Naive thymus-derived CD4-positive, alpha-beta T cell (primary cell): ENCODE results near the gene GAPVD1. TPM values are rescaled to one million over a fixed set of nuclear protein-coding genes. Genes with fewer than 3 reads are reported as not detected.

Experiments used
- ATAC-seq: fragments of 150-1000 bp; cut with Tn5 transposase; 2 replicates; pipeline ENCODE4 v1.10.0; 2021; ENCODE audit warnings: mild to moderate bottlenecking, moderate library complexity
- CTCF ChIA-PET: fragments of 350-600 bp; sonication (Branson Sonifier 250); formaldehyde crosslinking; loops from one replicate; lab custom pipeline; 2021; ENCODE audit warnings: antibody characterized with exemption; lab: Charles Lee
- POLR2A ChIA-PET: fragments of 350-600 bp; sonication (Branson Sonifier 250); formaldehyde crosslinking; loops from one replicate; lab custom pipeline; 2021; ENCODE audit warnings: antibody characterized with exemption, inconsistent platforms; lab: Charles Lee
- DNase-seq, 9 donors: peaks; one replicate each; pipeline versions ENCODE4 v3.0.0 to v3.0.0-alpha.2; 2020 to 2022; ENCODE audit warnings: mixed read lengths in 1 of 9
- H3K27ac ChIP-seq: one replicate; pipeline ENCODE4 v1.7.0; 2013; ENCODE audit warnings: mild to moderate bottlenecking, low read depth, low read length, moderate library complexity
- H3K27me3 ChIP-seq, 2 donors: one replicate each; pipeline ENCODE4 v1.7.0; 2013; ENCODE audit warnings: low read length in 2 of 2, mild to moderate bottlenecking in 2 of 2, moderate library complexity in 2 of 2; ENCODE audit not compliant: control insufficient read depth in 2 of 2, insufficient read depth in 2 of 2
- H3K36me3 ChIP-seq, 3 experiments: 1 replicate in 2 of 3; 2 replicates in 1 of 3; pipeline ENCODE4 v1.7.0; 2013; ENCODE audit warnings: low read length in 3 of 3, mild to moderate bottlenecking in 3 of 3, moderate library complexity in 1 of 3; ENCODE audit not compliant: insufficient read depth in 3 of 3, control insufficient read depth in 2 of 3
- H3K4me1 ChIP-seq, 2 donors: one replicate each; pipeline ENCODE4 v1.7.0; 2013; ENCODE audit warnings: low read length in 2 of 2, mild to moderate bottlenecking in 2 of 2, moderate library complexity in 1 of 2; ENCODE audit not compliant: control insufficient read depth in 2 of 2, insufficient read depth in 2 of 2
- H3K4me3 ChIP-seq: 2 replicates; pipeline ENCODE4 v1.7.0; 2013; ENCODE audit warnings: mild to moderate bottlenecking, low read length
- H3K9me3 ChIP-seq, 3 experiments: 1 replicate in 2 of 3; 2 replicates in 1 of 3; pipeline ENCODE4 v1.7.0; 2013; ENCODE audit warnings: low read length in 3 of 3; ENCODE audit not compliant: control insufficient read depth in 2 of 3
- H3K27ac Mint-ChIP-seq, 9 donors: one replicate each; pipeline ENCODE4 v1.8.0; 2020 to 2022; ENCODE audit warnings: mixed read lengths in 9 of 9, mild to moderate bottlenecking in 8 of 9, moderate library complexity in 5 of 9, inconsistent platforms in 2 of 9
- H3K27me3 Mint-ChIP-seq, 5 donors: one replicate each; pipeline ENCODE4 v1.8.0; 2021 to 2022; ENCODE audit warnings: mixed read lengths in 5 of 5, mild to moderate bottlenecking in 1 of 5
- H3K36me3 Mint-ChIP-seq, 5 donors: one replicate each; pipeline ENCODE4 v1.8.0; 2020 to 2022; ENCODE audit warnings: mixed read lengths in 5 of 5, mild to moderate bottlenecking in 3 of 5, inconsistent platforms in 1 of 5
- H3K4me1 Mint-ChIP-seq, 7 donors: one replicate each; pipeline ENCODE4 v1.8.0; 2020 to 2022; ENCODE audit warnings: mixed read lengths in 7 of 7, mild to moderate bottlenecking in 3 of 7, inconsistent platforms in 1 of 7
- H3K4me3 Mint-ChIP-seq, 10 donors: one replicate each; pipeline ENCODE4 v1.8.0; 2020 to 2022; ENCODE audit warnings: mild to moderate bottlenecking in 10 of 10, mixed read lengths in 10 of 10, moderate library complexity in 6 of 10, inconsistent platforms in 2 of 10
- H3K9me3 Mint-ChIP-seq, 11 donors: one replicate each; pipeline ENCODE4 v1.8.0; 2020 to 2022; ENCODE audit warnings: mixed read lengths in 11 of 11, mild to moderate bottlenecking in 4 of 11, inconsistent platforms in 1 of 11, moderate library complexity in 1 of 11
- intact Hi-C, 2 donors: fragments of 100-400 bp; cut with micrococcal nuclease; formaldehyde crosslinking; loops; one replicate each; pipeline ENCODE4 v1.15.1; 2023
- polyA plus RNA-seq, 2 donors: library from polyadenylated mRNA; unstranded; fragments of 300-500 nt; fragmentation: Illumina TruSeq; gene quantifications; one replicate each; pipeline ENCODE4 v1.2.3, GENCODE V29; 2021
- total RNA-seq, 6 experiments: library from RNA in 5 of 6; stranded (reverse) in 5 of 6; gene quantifications; 1 replicate in 5 of 6; 2 replicates in 1 of 6; pipeline ENCODE4 v1.2.3 and lab custom pipeline; 2021 to 2026

GAPVD1 gene
- total and polyA plus RNA-seq, 7 experiments from 2014 or later = 39.6 to 68.9 (median 61.7) TPM

- Mint-ChIP-seq H3K36me3 (peaks cover 0 to 9% (median 3%) of the 10 kb centered on the region in 5 donors), H3K4me3 (no peak overlapping the region), H3K4me1 (peaks cover 4 to 21% (median 7%) of the 10 kb centered on the region in 7 donors), H3K9me3 (no peaks in the 10 kb centered on the region), H3K27me3 (no peaks in the 10 kb centered on the region), H3K27ac (no peak overlapping the region)
- H3K36me3 ChIP-seq = peaks cover 0 to 15% (median 0%) of the 10 kb centered on the region in 3 experiments
- intact Hi-C loops = no loop called here
- no peak overlapping the region for H3K27ac ChIP-seq
- CTCF ChIA-PET = interaction anchor here (0.8 kb wide), 1 partner anchor 31 kb away, joined by 3 read pairs; no protein-coding TSS in a partner anchor
- POLR2A ChIA-PET = interaction anchor here (0.6 kb wide), 1 partner anchor 120 kb away, joined by 3 read pairs; no protein-coding TSS in a partner anchor
- no peak for ATAC-seq
- H3K27me3 ChIP-seq = no peaks in the 10 kb centered on the region
- H3K4me1 ChIP-seq = peaks cover 0 to 3% of the 10 kb centered on the region in 2 donors
- no peaks in the 10 kb centered on the region for H3K9me3 ChIP-seq
- no peak for DNase-seq
- H3K4me3 ChIP-seq = no peak overlapping the region
These were observed 31.5 kb downstream of the GAPVD1 start for GRCh38 chr9:125293134-125293533.

GRCh38 chr9:125295657-125296056 is 34.0 kb downstream of the GAPVD1 start:
- no peak overlapping the region for H3K27ac Mint-ChIP-seq
- no peaks in the 10 kb centered on the region for H3K27me3 Mint-ChIP-seq
- ChIA-PET CTCF (no interaction called here), POLR2A (interaction anchor here (0.7 to 1.5 kb wide), 3 partner anchors 9 to 437 kb away, joined by 3 to 6 read pairs (median 4); partner anchors contain the start of gene HSPA5)
- no peak for DNase-seq
- no peak overlapping the region for H3K4me3 Mint-ChIP-seq
- Histone ChIP-seq H3K27ac (no peak overlapping the region), H3K36me3 (peaks cover 0 to 11% (median 0%) of the 10 kb centered on the region in 3 experiments), H3K27me3 (no peaks in the 10 kb centered on the region), H3K4me1 (peaks cover 0 to 3% of the 10 kb centered on the region in 2 donors), H3K9me3 (no peaks in the 10 kb centered on the region), H3K4me3 (no peak overlapping the region)
- intact Hi-C loops = no loop called here
- ATAC-seq = no peak
- H3K4me1 Mint-ChIP-seq = peaks cover 4 to 22% (median 9%) of the 10 kb centered on the region in 7 donors
- H3K9me3 Mint-ChIP-seq = no peaks in the 10 kb centered on the region
- H3K36me3 Mint-ChIP-seq = peaks cover 0 to 9% (median 3%) of the 10 kb centered on the region in 5 donors

GRCh38 chr9:125296843-125297372 is 35.3 kb downstream of the GAPVD1 start:
- Histone ChIP-seq H3K9me3 (no peaks in the 10 kb centered on the region), H3K4me3 (no peak overlapping the region), H3K36me3 (peaks cover 0 to 16% (median 0%) of the 10 kb centered on the region in 3 experiments), H3K27me3 (no peaks in the 10 kb centered on the region), H3K27ac (no peak overlapping the region), H3K4me1 (no peaks in the 10 kb centered on the region)
- Mint-ChIP-seq H3K27ac (peak overlapping the region in 7 of 9 donors; percentile 10 to 72 (median 36)), H3K9me3 (no peaks in the 10 kb centered on the region), H3K36me3 (peaks cover 0 to 12% (median 5%) of the 10 kb centered on the region in 5 donors), H3K27me3 (no peaks in the 10 kb centered on the region), H3K4me1 (peaks cover 4 to 22% (median 9%) of the 10 kb centered on the region in 7 donors), H3K4me3 (no peak overlapping the region)
- POLR2A ChIA-PET = no interaction called here
- intact Hi-C loops = no loop called here
- CTCF ChIA-PET = interaction anchor here (0.7 kb wide), 1 partner anchor 217 kb away, joined by 3 read pairs; no protein-coding TSS in a partner anchor
- DNase-seq = no peak
- ATAC-seq = no peak

DNA sequence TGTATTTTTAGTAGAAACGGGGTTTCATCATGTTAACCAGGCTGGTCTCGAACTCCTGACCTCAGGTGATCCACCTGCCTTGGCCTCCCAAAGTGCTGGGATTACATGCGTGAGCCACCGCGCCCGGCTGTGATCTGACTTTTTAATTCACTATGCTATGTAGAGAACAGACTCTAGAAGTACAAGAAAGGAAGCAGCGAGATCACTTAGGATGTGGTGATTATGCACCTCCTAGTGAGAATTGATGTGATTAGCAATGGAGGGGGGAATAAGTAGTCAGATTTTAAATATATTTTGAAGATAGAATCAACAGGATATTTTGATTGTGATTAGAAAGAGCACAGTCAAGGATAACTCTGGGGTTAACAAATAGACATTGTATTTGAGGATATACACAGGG is 36.3 kb downstream of the GAPVD1 start:
- intact Hi-C loops = no loop called here
- Histone ChIP-seq H3K27me3 (no peaks in the 10 kb centered on the region), H3K9me3 (no peaks in the 10 kb centered on the region), H3K36me3 (peaks cover 0 to 25% (median 5%) of the 10 kb centered on the region in 3 experiments), H3K4me1 (no peaks in the 10 kb centered on the region), H3K4me3 (no peak overlapping the region), H3K27ac (no peak overlapping the region)
- DNase-seq (peak in 5 of 9 donors; percentile 8 to 22 (median 14)), ATAC-seq (no peak)
- peak overlapping the region in 5 of 9 donors; percentile 6 to 77 (median 52) for H3K27ac Mint-ChIP-seq
- H3K27me3 Mint-ChIP-seq = no peaks in the 10 kb centered on the region
- peaks cover 0 to 16% (median 14%) of the 10 kb centered on the region in 5 donors for H3K36me3 Mint-ChIP-seq
- CTCF ChIA-PET = no interaction called here
- H3K9me3 Mint-ChIP-seq = no peaks in the 10 kb centered on the region
- peaks cover 4 to 22% (median 9%) of the 10 kb centered on the region in 7 donors for H3K4me1 Mint-ChIP-seq
- no peak overlapping the region for H3K4me3 Mint-ChIP-seq
- POLR2A ChIA-PET = interaction anchor here (0.7 kb wide), 1 partner anchor 27 kb away, joined by 9 read pairs; no protein-coding TSS in a partner anchor

GRCh38 chr9:125302241-125302640 is 40.6 kb downstream of the GAPVD1 start:
- no peak overlapping the region for H3K4me3 ChIP-seq
- ChIA-PET POLR2A (no interaction called here), CTCF (no interaction called here)
- no peaks in the 10 kb centered on the region for H3K9me3 Mint-ChIP-seq
- peaks cover under 1 to 30% (median 27%) of the 10 kb centered on the region in 5 donors for H3K36me3 Mint-ChIP-seq
- H3K9me3 ChIP-seq = no peaks in the 10 kb centered on the region
- H3K36me3 ChIP-seq = peaks cover 0 to 44% (median 16%) of the 10 kb centered on the region in 3 experiments
- no peaks in the 10 kb centered on the region for H3K27me3 Mint-ChIP-seq
- H3K27ac ChIP-seq = no peak overlapping the region
- H3K4me3 Mint-ChIP-seq = no peak overlapping the region
- no peaks in the 10 kb centered on the region for H3K27me3 ChIP-seq
- intact Hi-C loops = no loop called here
- DNase-seq (no peak), ATAC-seq (no peak)
- peaks cover 0 to 10% (median 4%) of the 10 kb centered on the region in 7 donors for H3K4me1 Mint-ChIP-seq
- peak overlapping the region in 1 of 9 donors; percentile 20 for H3K27ac Mint-ChIP-seq
- H3K4me1 ChIP-seq = no peaks in the 10 kb centered on the region

DNA sequence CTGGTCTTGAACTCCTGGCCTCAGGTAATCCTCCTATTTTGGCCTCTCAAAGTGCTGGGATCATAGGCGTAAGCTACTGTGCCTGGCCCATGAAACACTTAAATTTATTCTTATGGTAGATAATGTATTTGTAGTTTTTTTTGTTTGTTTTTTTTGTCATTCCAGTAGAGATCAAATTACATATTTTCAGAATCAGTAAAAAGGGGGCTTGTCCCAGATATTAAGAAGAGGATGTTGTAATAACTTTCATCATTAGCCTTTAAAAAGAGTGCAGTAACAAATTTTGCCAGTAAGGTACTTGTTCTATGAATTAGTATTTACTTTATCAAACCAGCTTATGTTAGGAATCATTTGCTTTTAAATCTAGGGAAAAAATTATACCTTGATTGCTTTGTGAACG is 42.6 kb downstream of the GAPVD1 start:
- CTCF ChIA-PET = no interaction called here
- H3K9me3 ChIP-seq = no peaks in the 10 kb centered on the region
- H3K27me3 ChIP-seq = no peaks in the 10 kb centered on the region
- H3K9me3 Mint-ChIP-seq = no peaks in the 10 kb centered on the region
- H3K4me1 Mint-ChIP-seq = peaks cover 0 to 4% (median 0%) of the 10 kb centered on the region in 7 donors
- intact Hi-C loops = no loop called here
- H3K36me3 ChIP-seq = peaks cover 8 to 56% (median 16%) of the 10 kb centered on the region in 3 experiments
- no peak overlapping the region for H3K4me3 Mint-ChIP-seq
- no peaks in the 10 kb centered on the region for H3K4me1 ChIP-seq
- ATAC-seq = no peak
- H3K27ac ChIP-seq = no peak overlapping the region
- H3K27me3 Mint-ChIP-seq = no peaks in the 10 kb centered on the region
- POLR2A ChIA-PET = interaction anchor here (0.6 to 0.8 kb wide), 3 partner anchors 9 to 112 kb away, joined by 3 to 4 read pairs (median 4); no protein-coding TSS in a partner anchor
- H3K27ac Mint-ChIP-seq = peak overlapping the region in 3 of 9 donors; percentile 7 to 44 (median 38)
- no peak overlapping the region for H3K4me3 ChIP-seq
- DNase-seq = no peak
- peaks cover 10 to 41% (median 31%) of the 10 kb centered on the region in 5 donors for H3K36me3 Mint-ChIP-seq
